Lower leg skin (tissue), 4 donors: ENCODE data around the gene MYO1E. TPM values are rescaled to one million over a fixed set of nuclear protein-coding genes. Genes with fewer than 3 reads are reported as not detected.

Experiments used
- DNase-seq, 2 donors: peaks; one replicate each; pipeline ENCODE4 v3.0.0-alpha.2; 2019; ENCODE audit warnings: low spot score in 2 of 2
- H3K4me3 ChIP-seq: fragments of 200-600 bp; sonication (generic); 2 replicates; pipeline ENCODE4 v1.5.1; 2017; ENCODE audit warnings: mild to moderate bottlenecking, low read depth; ENCODE audit not compliant: poor library complexity, severe bottlenecking
- CTCF ChIP-seq, 3 donors: fragments of 450-650 bp; IDR thresholded peaks; one replicate each; pipeline ENCODE4 v1.5.1; 2016; ENCODE audit warnings: antibody characterized with exemption in 3 of 3, mild to moderate bottlenecking in 3 of 3, moderate library complexity in 2 of 3
- POLR2A ChIP-seq, 2 donors: fragments of 450-650 bp; IDR thresholded peaks; one replicate each; pipeline ENCODE4 v1.6.1; 2016 to 2017; ENCODE audit warnings: antibody characterized with exemption in 2 of 2, mild to moderate bottlenecking in 1 of 2, moderate library complexity in 1 of 2
- WGBS, 2 donors: methylation state at CpG; one replicate each; pipeline ENCODE4 v1.1.5; 2018; 5-methylcytosine and 5-hydroxymethylcytosine counted together
- intact Hi-C: fragments of 100-400 bp; cut with DNase I; formaldehyde crosslinking; loops from one replicate; pipeline ENCODE4 v1.15.0; 2023; ENCODE audit warnings: low total_unique reads
- total RNA-seq, 4 donors: library from RNA; depleted of rRNA; stranded (reverse); fragments of >200 nt; gene quantifications; one replicate each; pipeline ENCODE4 v1.1.0, GENCODE V29; 2016

MYO1E gene
- total RNA-seq, 4 donors from 2014 or later, result 134 to 218 (median 183) TPM

- WGBS, 2 donors, result 70 to 77% methylated on average over 7 of the region's 7 CpGs
- no peak for DNase-seq
- TF ChIP-seq CTCF (IDR thresholded peaks at IDR 0.05) (no peak), POLR2A (IDR thresholded peaks at IDR 0.05) (no peak)
- H3K4me3 ChIP-seq, result no peak overlapping the region
- intact Hi-C loops, result no loop called here
These were observed 163.9 kb downstream of the MYO1E start for GRCh38 chr15:59208613-59209249.

GRCh38 chr15:59206623-59207183, 166.0 kb downstream of the MYO1E start, which contains the start of gene LDHAL6B:
TSS of gene LDHAL6B (plus strand) at chr15:59206843. CDS start at chr15:59206941, 98 bp downstream.
- DNase-seq, result no peak
- TF ChIP-seq CTCF (IDR thresholded peaks at IDR 0.05) (no peak), POLR2A (IDR thresholded peaks at IDR 0.05) (no peak)
- WGBS, 2 donors, result 94 to 97% methylated on average over 30 of the region's 30 CpGs
- intact Hi-C loops, result no loop called here
- H3K4me3 ChIP-seq, result no peak within 1 kb of the TSS

GRCh38 chr15:59205839-59206622, 166.6 kb downstream of the MYO1E start:
- no peak overlapping the region for H3K4me3 ChIP-seq
- 85 to 88% methylated on average over 8 to 9 of the region's 9 CpGs for WGBS, 2 donors
- TF ChIP-seq CTCF (IDR thresholded peaks at IDR 0.05) (no peak), POLR2A (IDR thresholded peaks at IDR 0.05) (no peak)
- intact Hi-C loops, result no loop called here
- no peak for DNase-seq

- intact Hi-C loops, result no loop called here
These were observed 169.0 kb downstream of the MYO1E start for GRCh38 chr15:59203657-59204056.

GRCh38 chr15:59203008-59203407, 169.7 kb downstream of the MYO1E start:
- H3K4me3 ChIP-seq, result no peak overlapping the region
- WGBS, 2 donors, result 86 to 92% methylated on average over 6 of the region's 6 CpGs
- TF ChIP-seq POLR2A (IDR thresholded peaks at IDR 0.05) (no peak), CTCF (IDR thresholded peaks at IDR 0.05) (no peak)
- no peak for DNase-seq
- intact Hi-C loops, result no loop called here

More at GRCh38 chr15:59203657-59204056, 169.0 kb downstream of the MYO1E start:
- TF ChIP-seq CTCF (IDR thresholded peaks at IDR 0.05) (no peak), POLR2A (IDR thresholded peaks at IDR 0.05) (no peak)
- no peak overlapping the region for H3K4me3 ChIP-seq
- DNase-seq, result no peak
- WGBS, 2 donors, result 64 to 70% methylated on average over 3 of the region's 3 CpGs
